HFFc6 (cell line): ENCODE results near the gene NRP1. TPM values are rescaled to one million over a fixed set of nuclear protein-coding genes. Genes with fewer than 3 reads are reported as not detected.

Experiments
- DNase-seq: peaks from one replicate; pipeline ENCODE4 v3.0.0-alpha.2; 2018
- H3K27ac Mint-ChIP-seq: 2 replicates; pipeline ENCODE4 v1.8.0; 2020; ENCODE audit warnings: mild to moderate bottlenecking, mixed read lengths
- H3K27me3 Mint-ChIP-seq: 2 replicates; pipeline ENCODE4 v1.8.0; 2021; ENCODE audit warnings: mild to moderate bottlenecking, moderate library complexity, mixed read lengths; ENCODE audit not compliant: insufficient read depth
- H3K36me3 Mint-ChIP-seq: 2 replicates; pipeline ENCODE4 v1.8.0; 2021; ENCODE audit warnings: low read depth, mixed read lengths
- H3K4me1 Mint-ChIP-seq: 2 replicates; pipeline ENCODE4 v1.8.0; 2020; ENCODE audit warnings: low read depth, mixed read lengths
- H3K4me3 Mint-ChIP-seq: 2 replicates; pipeline ENCODE4 v1.8.0; 2020; ENCODE audit warnings: mild to moderate bottlenecking, moderate library complexity, mixed read lengths
- H3K9me3 Mint-ChIP-seq: 2 replicates; pipeline ENCODE4 v1.8.0; 2020; ENCODE audit warnings: mild to moderate bottlenecking, mixed read lengths
- total RNA-seq, 6 experiments: library from RNA; stranded (reverse); fragmentation: NEBNext Ultra II Directional; extraction: Animal tissue kit (Norgen Biotek cat#: 25700); gene quantifications; 2 replicates in 1 of 6; 3 replicates in 5 of 6; pipeline ENCODE4 v1.2.3, GENCODE V29; 2021
- TF ChIP-seq, protein P1 (sequence below): fragments of 200-600 bp; sonication (generic); IDR thresholded peaks from 2 replicates; pipeline ENCODE4 v1.5.0; 2021; ENCODE audit warnings: antibody characterized with exemption, mild to moderate bottlenecking

Gene NRP1
- total RNA-seq, 6 experiments from 2014 or later: 136 to 164 (median 147) TPM

GRCh38 chr10:33215635-33216034 lies 118.8 kb downstream of the NRP1 start:
- Mint-ChIP-seq H3K27me3 (peaks cover 6% of the 10 kb centered on the region; the same call in 1 of the 2 replicates), H3K4me1 (peaks cover 81% of the 10 kb centered on the region), H3K9me3 (no peaks in the 10 kb centered on the region), H3K27ac (peak overlapping the region; percentile 90), H3K36me3 (peaks cover 77% of the 10 kb centered on the region), H3K4me3 (no peak overlapping the region; the same call in 1 of the 2 replicates)
- DNase-seq: no peak
- TF ChIP-seq, protein P1, sequence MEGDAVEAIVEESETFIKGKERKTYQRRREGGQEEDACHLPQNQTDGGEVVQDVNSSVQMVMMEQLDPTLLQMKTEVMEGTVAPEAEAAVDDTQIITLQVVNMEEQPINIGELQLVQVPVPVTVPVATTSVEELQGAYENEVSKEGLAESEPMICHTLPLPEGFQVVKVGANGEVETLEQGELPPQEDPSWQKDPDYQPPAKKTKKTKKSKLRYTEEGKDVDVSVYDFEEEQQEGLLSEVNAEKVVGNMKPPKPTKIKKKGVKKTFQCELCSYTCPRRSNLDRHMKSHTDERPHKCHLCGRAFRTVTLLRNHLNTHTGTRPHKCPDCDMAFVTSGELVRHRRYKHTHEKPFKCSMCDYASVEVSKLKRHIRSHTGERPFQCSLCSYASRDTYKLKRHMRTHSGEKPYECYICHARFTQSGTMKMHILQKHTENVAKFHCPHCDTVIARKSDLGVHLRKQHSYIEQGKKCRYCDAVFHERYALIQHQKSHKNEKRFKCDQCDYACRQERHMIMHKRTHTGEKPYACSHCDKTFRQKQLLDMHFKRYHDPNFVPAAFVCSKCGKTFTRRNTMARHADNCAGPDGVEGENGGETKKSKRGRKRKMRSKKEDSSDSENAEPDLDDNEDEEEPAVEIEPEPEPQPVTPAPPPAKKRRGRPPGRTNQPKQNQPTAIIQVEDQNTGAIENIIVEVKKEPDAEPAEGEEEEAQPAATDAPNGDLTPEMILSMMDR: no peak

- Mint-ChIP-seq H3K4me3 (no peak overlapping the region; the same call in 1 of the 2 replicates), H3K9me3 (no peaks in the 10 kb centered on the region), H3K27me3 (peaks cover 6% of the 10 kb centered on the region; the same call in 1 of the 2 replicates), H3K27ac (peak overlapping the region; percentile 77), H3K4me1 (peaks cover 83% of the 10 kb centered on the region), H3K36me3 (peaks cover 81% of the 10 kb centered on the region)
- TF ChIP-seq, protein P1: no peak
- DNase-seq: peak; percentile 76
Measured at GRCh38 chr10:33215154-33215553, 119.3 kb downstream of the NRP1 start.

DNA sequence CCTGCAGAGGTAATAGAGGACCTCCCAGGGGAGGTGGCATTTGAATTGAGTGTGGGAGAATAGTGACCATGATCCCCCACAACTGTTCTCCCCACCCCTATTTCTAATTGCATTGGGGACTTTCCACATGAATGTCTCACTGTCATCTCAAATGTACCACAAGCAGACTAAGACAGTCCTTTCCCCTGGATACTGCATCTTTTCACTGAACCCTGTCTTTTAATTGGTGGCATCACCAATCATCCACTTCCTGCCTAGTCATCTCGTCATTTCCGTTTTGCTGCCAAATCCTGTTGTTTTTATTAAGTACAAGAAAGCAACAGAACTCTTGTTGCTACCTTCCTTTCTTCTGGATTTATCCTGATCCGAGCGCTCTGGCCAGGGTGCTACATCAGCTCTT lies 120.3 kb downstream of the NRP1 start:
- TF ChIP-seq, protein P1: no peak
- peaks cover 73% of the 10 kb centered on the region for H3K36me3 Mint-ChIP-seq
- H3K4me3 Mint-ChIP-seq: no peak overlapping the region; the same call in 1 of the 2 replicates
- DNase-seq: no peak
- H3K4me1 Mint-ChIP-seq: peaks cover 82% of the 10 kb centered on the region
- peak overlapping the region; percentile 77 for H3K27ac Mint-ChIP-seq
- no peaks in the 10 kb centered on the region for H3K9me3 Mint-ChIP-seq
- H3K27me3 Mint-ChIP-seq: peaks cover 8% of the 10 kb centered on the region; the same call in 1 of the 2 replicates

DNA sequence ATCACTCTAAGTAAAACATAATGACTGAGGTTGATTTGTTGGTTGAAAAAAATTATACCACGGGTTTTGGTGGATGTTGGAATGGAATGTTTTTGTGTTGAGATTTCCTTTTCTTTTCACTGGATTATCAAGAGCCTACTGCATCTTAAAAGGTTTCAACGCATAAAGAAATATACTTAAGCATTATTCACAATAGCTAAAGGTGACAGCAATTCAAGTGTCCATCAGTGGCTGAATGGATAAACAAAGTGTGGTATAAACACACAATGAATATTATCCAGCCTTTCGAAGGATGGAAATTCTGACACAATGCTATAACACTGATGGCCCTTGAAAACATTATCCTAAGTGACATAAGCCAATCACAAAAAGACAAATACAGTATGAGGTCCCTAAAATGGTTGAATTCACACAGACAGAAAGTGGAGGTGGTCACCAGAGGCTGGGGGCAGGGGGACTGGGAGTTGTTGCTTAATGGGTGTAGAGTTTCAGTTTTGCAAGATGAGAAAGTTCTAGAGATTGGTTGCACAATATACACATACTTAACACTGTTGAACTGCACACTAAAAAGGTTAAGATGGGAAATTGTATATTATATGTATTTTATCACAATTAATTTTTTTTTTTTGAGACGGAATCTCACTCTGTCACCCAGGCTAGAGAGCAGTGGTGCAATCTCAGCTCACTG lies 122.3 kb downstream of the NRP1 start:
- H3K27ac Mint-ChIP-seq: peak overlapping the region; percentile 77
- peaks cover 65% of the 10 kb centered on the region for H3K4me1 Mint-ChIP-seq
- no peak overlapping the region for H3K4me3 Mint-ChIP-seq
- H3K27me3 Mint-ChIP-seq: peaks cover 8% of the 10 kb centered on the region; the same call in 1 of the 2 replicates
- TF ChIP-seq, protein P1: no peak
- no peaks in the 10 kb centered on the region for H3K9me3 Mint-ChIP-seq
- peaks cover 65% of the 10 kb centered on the region for H3K36me3 Mint-ChIP-seq
- DNase-seq: no peak

DNA sequence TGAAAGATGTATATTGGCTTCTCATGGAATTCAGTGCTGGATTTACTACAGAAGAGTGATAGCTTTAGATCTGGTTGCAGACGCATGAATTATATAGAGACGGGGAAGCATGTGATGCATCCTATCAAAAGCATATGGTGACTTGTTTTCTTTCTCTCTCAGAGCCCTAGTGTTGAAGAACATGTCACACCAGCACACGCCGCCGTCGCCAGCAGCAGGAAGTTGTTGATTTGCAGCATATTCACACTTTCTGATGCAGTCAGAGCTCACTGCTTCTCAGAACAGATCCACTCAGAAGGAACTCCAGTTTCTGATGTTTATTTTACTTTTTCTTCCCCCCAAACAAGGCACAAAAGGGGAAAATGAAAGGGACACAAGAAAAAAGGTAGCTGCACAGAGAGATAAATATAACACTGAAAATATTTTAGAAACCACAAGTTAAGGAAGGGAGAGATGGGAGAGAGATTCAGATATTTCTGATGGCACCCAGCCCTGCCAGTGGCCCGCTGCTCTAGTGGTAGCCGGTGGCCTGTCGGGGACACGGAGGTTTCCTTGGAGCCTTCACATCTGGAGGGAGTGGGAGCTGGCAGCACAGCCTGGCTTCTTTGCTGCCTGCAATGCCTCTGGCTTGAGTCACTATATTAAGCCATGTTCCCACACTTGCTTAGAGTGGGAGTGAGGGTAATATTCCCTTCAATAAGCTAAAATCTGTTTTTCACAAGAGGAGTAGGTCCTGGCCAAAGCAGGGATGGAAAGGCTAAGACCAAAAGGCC lies 123.2 kb downstream of the NRP1 start:
- peaks cover 56% of the 10 kb centered on the region for H3K4me1 Mint-ChIP-seq
- peak overlapping the region; percentile 77 for H3K27ac Mint-ChIP-seq
- peaks cover 8% of the 10 kb centered on the region; the same call in 1 of the 2 replicates for H3K27me3 Mint-ChIP-seq
- H3K4me3 Mint-ChIP-seq: peak overlapping the region; percentile 10; the same call in 1 of the 2 replicates
- DNase-seq: peak; percentile 41
- TF ChIP-seq, protein P1: no peak
- peaks cover 69% of the 10 kb centered on the region for H3K36me3 Mint-ChIP-seq
- H3K9me3 Mint-ChIP-seq: no peaks in the 10 kb centered on the region
